OCI-LY7 (cell line): Measurements from ENCODE around the gene WDR83. TPM values are rescaled to one million over a fixed set of nuclear protein-coding genes. Genes with fewer than 3 reads are reported as not detected.

Experiments used
- BruUV-seq: library from RNA; stranded (reverse); fragments of 400-500 nt; replicated peaks from 2 replicates; lab custom pipeline; 2021; lab: Mats Ljungman, UMichigan
- CTCF ChIA-PET: fragments of 300-600 bp; sonication (Branson Sonifier 250); formaldehyde crosslinking; loops from one replicate; lab custom pipeline; 2022; ENCODE audit warnings: antibody characterized with exemption; ENCODE audit not compliant: unreplicated experiment; lab: Charles Lee
- POLR2A ChIA-PET: fragments of 300-600 bp; sonication (Branson Sonifier 250); formaldehyde crosslinking; loops from one replicate; lab custom pipeline; 2022; ENCODE audit warnings: antibody characterized with exemption; lab: Charles Lee
- DNase-seq: peaks from one replicate; pipeline ENCODE4 v3.0.0-alpha.2; 2015; ENCODE audit warnings: low spot score
- H2AFZ ChIP-seq: fragments of 200-600 bp; sonication (generic), shearing (Covaris generic); 2 replicates; pipeline ENCODE4 v1.6.1; 2014; ENCODE audit warnings: mild to moderate bottlenecking, antibody characterized with exemption, low read length, moderate library complexity
- H3K27ac ChIP-seq: fragments of 200-600 bp; sonication (generic); 2 replicates; pipeline ENCODE4 v1.5.1; 2014; ENCODE audit warnings: mixed run types, low read depth, mild to moderate bottlenecking, moderate library complexity, low read length, inconsistent platforms; ENCODE audit not compliant: poor library complexity, severe bottlenecking
- H3K36me3 ChIP-seq: fragments of 200-600 bp; sonication (generic); 2 replicates; pipeline ENCODE4 v1.6.1; 2014; ENCODE audit warnings: mild to moderate bottlenecking, antibody characterized with exemption, low read length, moderate library complexity, mixed read lengths; ENCODE audit not compliant: insufficient read depth
- H3K4me1 ChIP-seq: fragments of 200-600 bp; sonication (generic); 2 replicates; pipeline ENCODE4 v1.5.1; 2014; ENCODE audit warnings: mild to moderate bottlenecking, low read length; ENCODE audit not compliant: insufficient read depth, poor library complexity, severe bottlenecking
- H3K4me2 ChIP-seq: fragments of 200-600 bp; sonication (generic); 2 replicates; pipeline ENCODE4 v1.6.1; 2014; ENCODE audit warnings: mild to moderate bottlenecking, low read length
- H3K4me3 ChIP-seq: fragments of 200-600 bp; sonication (generic); 2 replicates; pipeline ENCODE4 v1.5.1; 2014; ENCODE audit warnings: mild to moderate bottlenecking, low read depth, low read length; ENCODE audit not compliant: poor library complexity, severe bottlenecking
- H3K79me2 ChIP-seq: fragments of 200-600 bp; sonication (generic); 2 replicates; pipeline ENCODE4 v1.6.1; 2016; ENCODE audit warnings: low read depth, mild to moderate bottlenecking, low read length, moderate library complexity, mixed read lengths; ENCODE audit not compliant: insufficient read depth
- H3K9me2 ChIP-seq: fragments of 200-600 bp; sonication (generic); 2 replicates; pipeline ENCODE4 v1.6.1; 2016; ENCODE audit warnings: mild to moderate bottlenecking, low read length, mixed read lengths; ENCODE audit not compliant: insufficient read depth
- H3K9me3 ChIP-seq: fragments of 200-600 bp; sonication (generic); 2 replicates; pipeline ENCODE4 v1.6.1; 2014; ENCODE audit warnings: mild to moderate bottlenecking, mixed run types, low read length, mixed read lengths
- H4K20me1 ChIP-seq: fragments of 200-600 bp; sonication (generic); 2 replicates; pipeline ENCODE4 v1.6.1; 2014; ENCODE audit warnings: mild to moderate bottlenecking, antibody characterized with exemption, low read length, moderate library complexity, mixed read lengths; ENCODE audit not compliant: insufficient read depth
- EZH2phosphoT487 ChIP-seq: fragments of 200-600 bp; sonication (generic); IDR thresholded peaks from 2 replicates; pipeline ENCODE4 v1.6.1; 2018; ENCODE audit warnings: low read depth, borderline replicate concordance, mild to moderate bottlenecking, mixed run types, antibody characterized with exemption, low read length, moderate library complexity, mixed read lengths
- intact Hi-C: fragments of 100-400 bp; cut with micrococcal nuclease; formaldehyde crosslinking; loops from one replicate; pipeline ENCODE4 v1.10.0; 2022; ENCODE audit not compliant: unreplicated experiment
- total RNA-seq, 2 experiments: library from RNA; depleted of rRNA in 1 of 2; stranded (reverse); fragments of >200 nt in 1 of 2; shearing (Covaris generic) in 1 of 2; gene quantifications; 2 replicates each; pipeline ENCODE4 v1.2.3, GENCODE V29; 2014 to 2022
- TF ChIP-seq, protein P1 (sequence below): fragments of 200-600 bp; sonication (generic); conservative IDR thresholded peaks from 2 replicates; pipeline ENCODE4 v1.5.1; 2014; ENCODE audit warnings: mild to moderate bottlenecking, antibody characterized with exemption, low read length, moderate library complexity, mixed read lengths

WDR83 gene
- total RNA-seq, 2 experiments from 2014 or later, result 15.9 to 17.0 TPM

GRCh38 chr19:12665281-12665573 is 1.4 kb upstream of the WDR83 start:
- intact Hi-C loops, result loop anchor here (1.0 to 2.0 kb wide), 2 partner anchors 54 to 101 kb away; partner anchors contain the start of genes ZNF490 and ZNF791
- ChIA-PET POLR2A (interaction anchor here (1.2 kb wide), 1 partner anchor 52 kb away, joined by 3 read pairs; no protein-coding TSS in a partner anchor), CTCF (no interaction called here)
- peak overlapping the region; percentile 90 for H3K4me2 ChIP-seq
- peak overlapping the region; percentile 71 for H3K27ac ChIP-seq
- H3K9me3 ChIP-seq, result no peaks in the 10 kb centered on the region
- peak overlapping the region; percentile 49; the same call in 1 of the 2 replicates for H2AFZ ChIP-seq
- no peaks in the 10 kb centered on the region for H4K20me1 ChIP-seq
- TF ChIP-seq, protein P1, sequence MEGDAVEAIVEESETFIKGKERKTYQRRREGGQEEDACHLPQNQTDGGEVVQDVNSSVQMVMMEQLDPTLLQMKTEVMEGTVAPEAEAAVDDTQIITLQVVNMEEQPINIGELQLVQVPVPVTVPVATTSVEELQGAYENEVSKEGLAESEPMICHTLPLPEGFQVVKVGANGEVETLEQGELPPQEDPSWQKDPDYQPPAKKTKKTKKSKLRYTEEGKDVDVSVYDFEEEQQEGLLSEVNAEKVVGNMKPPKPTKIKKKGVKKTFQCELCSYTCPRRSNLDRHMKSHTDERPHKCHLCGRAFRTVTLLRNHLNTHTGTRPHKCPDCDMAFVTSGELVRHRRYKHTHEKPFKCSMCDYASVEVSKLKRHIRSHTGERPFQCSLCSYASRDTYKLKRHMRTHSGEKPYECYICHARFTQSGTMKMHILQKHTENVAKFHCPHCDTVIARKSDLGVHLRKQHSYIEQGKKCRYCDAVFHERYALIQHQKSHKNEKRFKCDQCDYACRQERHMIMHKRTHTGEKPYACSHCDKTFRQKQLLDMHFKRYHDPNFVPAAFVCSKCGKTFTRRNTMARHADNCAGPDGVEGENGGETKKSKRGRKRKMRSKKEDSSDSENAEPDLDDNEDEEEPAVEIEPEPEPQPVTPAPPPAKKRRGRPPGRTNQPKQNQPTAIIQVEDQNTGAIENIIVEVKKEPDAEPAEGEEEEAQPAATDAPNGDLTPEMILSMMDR, result peak; percentile 31; the same call in 1 of the 2 replicates
- no peak for TF ChIP-seq EZH2phosphoT487
- H3K36me3 ChIP-seq, result peaks cover 39% of the 10 kb centered on the region
- no TSS peak for BruUV-seq
- H3K4me3 ChIP-seq, result peak overlapping the region; percentile 85
- peak; percentile 92 for DNase-seq
- H3K9me2 ChIP-seq, result no peaks in the 10 kb centered on the region
- H3K4me1 ChIP-seq, result peaks cover 37% of the 10 kb centered on the region
- H3K79me2 ChIP-seq, result peaks cover 23% of the 10 kb centered on the region; the same call in 1 of the 2 replicates

- intact Hi-C loops, result loop anchor here (1.0 to 2.0 kb wide), 2 partner anchors 55 to 101 kb away; partner anchors contain the start of genes ZNF490 and ZNF791
- peak overlapping the region; percentile 49; the same call in 1 of the 2 replicates for H2AFZ ChIP-seq
- DNase-seq, result peak; percentile 56
- ChIA-PET CTCF (no interaction called here), POLR2A (interaction anchor here (0.9 to 1.2 kb wide), 3 partner anchors 35 to 57 kb away, joined by 3 read pairs; no protein-coding TSS in a partner anchor)
- H3K27ac ChIP-seq, result peak overlapping the region; percentile 71
- H3K4me3 ChIP-seq, result peak overlapping the region; percentile 85
- peaks cover 42% of the 10 kb centered on the region for H3K4me1 ChIP-seq
- H3K9me2 ChIP-seq, result no peaks in the 10 kb centered on the region
- H3K4me2 ChIP-seq, result peak overlapping the region; percentile 90
- H3K79me2 ChIP-seq, result peaks cover 27% of the 10 kb centered on the region; the same call in 1 of the 2 replicates
- BruUV-seq, result no TSS peak
- H3K36me3 ChIP-seq, result peaks cover 42% of the 10 kb centered on the region
- H3K9me3 ChIP-seq, result no peaks in the 10 kb centered on the region
- H4K20me1 ChIP-seq, result no peaks in the 10 kb centered on the region
- TF ChIP-seq EZH2phosphoT487, result no peak
- TF ChIP-seq, protein P1, result no peak; the same call in 1 of the 2 replicates
Observed at GRCh38 chr19:12665671-12666264, 839 bp upstream of the WDR83 start.

DNA sequence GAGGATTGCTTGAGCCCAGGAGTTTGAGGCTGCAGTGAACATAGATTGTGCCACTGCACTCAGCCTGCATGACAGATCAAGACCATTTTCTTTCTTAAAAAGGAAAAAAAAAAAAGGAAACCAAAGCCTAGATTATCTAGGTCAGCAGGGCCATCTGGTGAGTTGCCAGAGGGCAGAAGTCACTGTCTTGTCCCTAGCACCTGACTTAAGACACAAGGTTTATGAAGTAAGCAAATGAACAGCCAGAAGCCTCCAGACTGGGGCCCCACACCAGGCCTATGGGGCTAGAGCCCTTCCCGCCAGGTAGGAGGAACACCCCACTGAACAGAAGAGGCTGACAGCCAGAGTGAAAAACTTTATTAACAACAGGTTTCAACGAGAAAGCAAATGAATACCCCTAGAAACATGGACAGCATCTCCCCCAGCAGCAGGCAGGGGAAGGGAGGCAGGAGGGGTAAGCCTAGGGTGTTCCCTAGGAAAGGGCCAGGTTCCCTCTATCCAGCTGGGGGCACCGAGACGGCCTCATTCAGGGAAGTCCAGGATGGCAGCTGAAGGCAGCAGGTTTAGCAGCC is 1.2 kb downstream of the WDR83 start:
- CTCF ChIA-PET, result no interaction called here
- Histone ChIP-seq H3K4me1 (peaks cover 42% of the 10 kb centered on the region), H3K4me3 (peak overlapping the region; percentile 96), H3K4me2 (peak overlapping the region; percentile 90), H4K20me1 (no peaks in the 10 kb centered on the region), H3K9me2 (no peaks in the 10 kb centered on the region), H3K79me2 (peaks cover 27% of the 10 kb centered on the region; the same call in 1 of the 2 replicates), H3K9me3 (no peaks in the 10 kb centered on the region), H2AFZ (no peak overlapping the region), H3K27ac (no peak overlapping the region), H3K36me3 (peaks cover 36% of the 10 kb centered on the region)
- no peak for TF ChIP-seq EZH2phosphoT487
- TF ChIP-seq, protein P1, result no peak
- no peak for DNase-seq
- POLR2A ChIA-PET, result interaction anchor here (1.4 kb wide), 1 partner anchor 13 kb away, joined by 4 read pairs; the partner anchor contains the start of gene DHPS
- intact Hi-C loops, result no loop called here
- no TSS peak for BruUV-seq
